HG03565 (cell line): Measurements from ENCODE around the gene PGA4.
"Not testable (repeated sequence)": the region's sequence is repeated elsewhere in the genome, so short reads cannot be mapped to it uniquely, and the experiment has no call there.

Source experiments
- ATAC-seq: cut with Tn5 transposase; IDR thresholded peaks from one replicate; pipeline ENCODE4 v1.9.1; 2021; ENCODE audit warnings: mild to moderate bottlenecking, moderate library complexity; ENCODE audit not compliant: unreplicated experiment

The PGA4 gene

DNA sequence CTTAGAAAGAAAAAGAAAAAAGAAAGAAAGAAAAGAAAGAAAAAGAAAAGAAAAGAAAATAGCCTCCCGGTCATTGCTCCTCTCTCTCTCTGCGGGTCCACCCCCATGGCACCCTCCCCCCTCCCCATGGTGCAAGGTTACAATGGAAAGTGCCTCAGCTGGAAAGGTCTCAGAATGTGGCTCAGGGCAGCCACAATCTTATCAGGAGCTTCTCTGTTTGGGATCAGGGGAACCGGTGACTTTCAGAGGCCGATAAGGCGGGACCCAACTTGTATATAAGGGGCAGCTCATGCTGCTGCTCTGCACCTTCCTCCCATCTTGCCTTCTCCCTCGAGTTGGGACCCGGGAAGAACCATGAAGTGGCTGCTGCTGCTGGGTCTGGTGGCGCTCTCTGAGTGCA is at the start of gene PGA4:
Gene PGA4, plus strand, starts transcription at position 301 of the 400 bp plus-strand sequence. Its CDS starts 54 bp downstream, at position 355.
- ATAC-seq: not testable (repeated sequence)

DNA sequence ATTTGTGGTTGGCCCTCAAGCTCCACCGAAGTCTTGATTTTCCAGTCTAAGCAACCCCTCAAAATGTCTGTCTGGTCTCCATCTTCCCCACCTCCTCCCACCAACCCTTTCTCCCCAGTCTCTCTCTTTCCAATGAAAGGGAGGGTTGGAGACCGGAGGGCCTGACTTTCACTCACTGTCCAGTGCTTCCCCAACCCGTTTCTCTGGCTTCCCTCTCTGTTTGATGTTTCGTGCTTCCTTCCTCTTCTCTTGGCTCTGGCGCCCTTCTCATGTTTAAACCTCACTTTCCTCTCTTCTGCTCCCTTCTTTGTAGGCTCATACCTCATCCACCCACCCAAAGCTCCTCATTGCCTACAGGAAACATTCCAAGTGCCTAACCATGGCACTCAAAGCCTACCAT is 49.8 kb upstream of the PGA4 start:
- ATAC-seq: no peak

DNA sequence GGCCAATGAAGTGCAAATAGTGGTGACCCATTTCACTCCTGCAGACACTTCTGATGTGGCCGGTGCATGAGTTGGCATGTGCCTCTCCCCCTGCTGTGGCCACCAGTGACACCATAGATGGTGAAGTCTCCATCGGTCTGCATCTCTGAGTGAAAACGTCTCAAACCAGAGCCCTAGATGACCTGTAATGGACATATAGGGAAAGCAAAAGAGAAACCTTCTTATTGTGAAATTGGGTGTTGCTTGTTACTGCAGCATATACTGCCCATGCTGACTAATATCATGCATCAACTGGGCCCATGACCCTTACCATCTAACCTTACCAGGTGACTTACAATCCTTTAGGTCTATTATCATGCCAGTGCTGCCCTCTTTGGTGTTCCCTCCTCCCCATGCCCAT is 49.3 kb upstream of the PGA4 start:
- no peak for ATAC-seq

DNA sequence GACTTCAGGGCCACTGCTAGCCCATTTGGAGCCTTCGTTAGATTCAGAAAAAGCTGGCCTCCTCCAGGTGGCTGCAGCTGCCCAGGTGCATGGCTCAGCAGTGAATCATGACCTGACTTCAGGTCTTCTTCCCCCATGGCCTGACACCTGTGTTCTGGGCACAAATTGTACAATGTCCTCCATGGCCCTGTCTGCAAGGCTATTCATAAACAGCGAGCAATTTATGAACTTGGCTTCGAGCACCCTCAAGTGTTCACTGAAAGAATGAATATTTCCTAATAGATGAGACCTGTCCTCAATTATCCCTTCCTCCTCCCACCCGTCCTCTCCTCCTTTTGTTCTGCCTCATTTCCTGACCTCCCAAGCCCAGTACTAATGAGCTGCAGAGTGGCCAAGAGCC is 48.7 kb upstream of the PGA4 start:
- ATAC-seq: no peak

DNA sequence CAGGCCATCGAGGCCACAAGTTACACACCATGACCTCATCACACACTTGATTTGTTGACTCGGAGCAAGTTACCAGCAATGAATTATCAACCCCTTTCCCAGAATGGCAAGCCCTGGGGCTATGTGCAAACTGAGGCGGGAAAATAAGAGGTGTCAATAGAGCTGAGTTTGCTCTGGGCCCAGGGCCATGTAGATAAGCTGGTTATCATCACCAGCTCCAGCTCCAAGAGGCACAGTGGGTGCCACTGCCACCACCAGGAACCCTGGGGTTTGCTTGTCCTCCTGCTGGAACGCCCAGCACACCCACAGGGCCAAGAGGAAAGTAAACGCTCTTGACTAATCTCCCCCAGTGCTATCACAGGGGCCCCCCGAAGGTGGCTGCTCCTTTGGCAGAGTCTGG is 47.9 kb upstream of the PGA4 start:
- ATAC-seq: no peak

DNA sequence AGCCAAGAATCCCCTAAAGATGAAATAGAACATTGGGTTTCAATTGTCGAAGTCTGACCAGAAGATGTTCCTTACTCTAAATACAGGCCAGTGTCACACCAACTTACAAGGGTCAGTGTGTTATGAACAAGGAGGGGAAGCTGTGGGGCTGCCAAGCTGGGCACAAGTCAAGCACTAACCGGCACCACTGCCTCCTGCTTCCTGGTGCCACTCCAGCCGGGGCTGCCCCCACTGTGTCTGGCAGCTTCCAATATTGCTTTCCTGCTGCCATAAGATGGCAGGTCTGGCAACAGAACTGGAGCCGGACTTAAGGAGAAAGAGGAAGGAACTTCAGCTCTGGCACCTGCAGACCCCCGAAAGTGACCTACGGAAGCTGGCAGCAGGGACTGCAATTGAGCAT is 47.2 kb upstream of the PGA4 start:
- ATAC-seq: no peak

DNA sequence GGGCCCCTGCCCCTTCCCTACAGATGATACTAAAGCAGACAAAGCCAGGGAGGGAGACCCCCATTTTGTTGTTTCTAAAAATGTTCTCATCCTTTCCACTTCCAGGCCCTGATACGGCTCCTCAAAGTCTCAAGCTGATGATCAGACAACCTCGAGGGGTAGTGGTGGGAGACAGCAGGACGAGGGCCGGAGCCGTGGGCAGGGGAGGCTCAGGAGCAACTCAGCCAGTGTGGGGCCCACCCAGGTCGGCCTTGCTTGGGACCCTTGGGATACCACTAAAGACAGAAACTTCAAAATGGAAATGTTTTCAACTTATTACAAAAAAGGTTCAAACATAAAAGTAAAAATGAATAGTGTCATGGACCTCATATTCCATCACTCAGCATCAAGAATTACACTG is 45.7 kb upstream of the PGA4 start:
- ATAC-seq: no peak

DNA sequence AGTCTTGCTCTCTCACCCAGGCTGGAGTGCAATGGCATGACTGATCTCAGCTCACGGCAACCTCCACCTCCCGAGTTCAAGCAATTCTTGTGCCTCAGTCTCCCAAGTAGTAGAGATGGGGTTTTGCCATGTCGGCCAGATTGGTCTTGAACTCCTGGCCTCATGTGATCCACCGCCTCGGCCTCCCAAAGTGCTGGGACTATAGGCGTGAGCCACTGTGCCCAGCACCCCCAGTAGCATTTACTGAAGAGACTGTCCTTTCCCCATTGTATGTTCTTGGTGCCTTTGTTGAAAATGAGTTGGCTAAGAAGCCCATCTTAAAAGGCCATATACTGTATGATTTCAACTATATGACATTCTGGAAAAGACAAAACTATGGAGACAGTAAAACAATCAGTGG is 41.9 kb upstream of the PGA4 start:
- ATAC-seq: not testable (repeated sequence)

DNA sequence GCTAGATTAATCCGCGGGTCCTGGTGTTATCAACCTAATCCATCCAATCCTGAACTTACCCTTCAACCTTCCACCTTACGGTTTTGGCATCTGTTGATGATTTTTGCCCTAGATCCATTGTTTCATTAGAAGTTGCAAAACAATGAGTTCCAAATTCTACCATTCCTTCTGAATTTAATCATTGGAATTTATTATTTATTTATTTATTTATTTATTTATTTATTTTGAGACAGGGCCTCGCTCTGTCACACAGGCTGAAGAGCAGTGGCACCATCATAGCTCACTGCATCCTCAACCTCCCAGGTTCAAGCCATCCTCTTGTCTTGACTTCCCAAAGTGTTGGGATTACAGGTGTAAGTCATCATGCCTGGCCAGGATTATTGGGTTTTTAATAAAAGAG is 40.7 kb upstream of the PGA4 start:
- ATAC-seq: no peak

DNA sequence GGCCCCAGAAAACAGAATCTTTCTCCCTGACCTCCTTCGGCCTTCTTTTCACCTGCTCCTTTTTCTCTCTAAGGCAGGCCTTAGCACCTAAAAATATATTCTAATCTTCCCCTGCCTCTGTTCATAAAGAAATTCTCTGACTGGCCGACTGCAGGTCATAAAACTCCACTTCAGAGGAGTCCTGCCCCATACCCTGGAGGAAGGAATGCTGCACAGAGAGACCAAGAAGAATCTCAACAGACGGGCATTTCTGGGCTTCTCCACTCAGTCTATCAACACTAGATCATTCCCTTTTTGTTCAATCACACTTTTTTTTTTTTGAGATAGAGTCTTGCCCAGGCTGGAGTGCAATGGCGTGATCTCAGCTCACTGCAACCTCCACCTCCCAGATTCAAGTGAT is 38.5 kb upstream of the PGA4 start:
- no peak for ATAC-seq

DNA sequence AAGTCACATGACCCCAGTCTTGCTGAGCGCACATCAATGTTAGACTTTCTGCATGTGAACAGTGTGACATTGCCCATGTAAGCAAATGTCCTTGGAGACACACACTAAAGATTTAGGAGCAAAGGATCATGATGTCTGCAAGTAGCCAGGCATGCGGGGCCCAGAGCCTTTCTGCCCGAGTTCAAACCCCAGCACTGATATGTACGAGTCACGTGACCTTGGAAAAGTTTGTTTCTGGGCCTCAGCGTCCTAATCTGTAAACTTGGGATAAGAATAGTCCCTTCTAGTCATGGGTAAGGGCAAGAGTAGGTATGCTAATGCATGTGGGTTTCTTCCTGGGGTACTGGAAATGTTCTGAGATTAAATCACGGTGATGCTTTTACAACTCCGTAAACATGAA is 35.6 kb upstream of the PGA4 start:
- no peak for ATAC-seq

DNA sequence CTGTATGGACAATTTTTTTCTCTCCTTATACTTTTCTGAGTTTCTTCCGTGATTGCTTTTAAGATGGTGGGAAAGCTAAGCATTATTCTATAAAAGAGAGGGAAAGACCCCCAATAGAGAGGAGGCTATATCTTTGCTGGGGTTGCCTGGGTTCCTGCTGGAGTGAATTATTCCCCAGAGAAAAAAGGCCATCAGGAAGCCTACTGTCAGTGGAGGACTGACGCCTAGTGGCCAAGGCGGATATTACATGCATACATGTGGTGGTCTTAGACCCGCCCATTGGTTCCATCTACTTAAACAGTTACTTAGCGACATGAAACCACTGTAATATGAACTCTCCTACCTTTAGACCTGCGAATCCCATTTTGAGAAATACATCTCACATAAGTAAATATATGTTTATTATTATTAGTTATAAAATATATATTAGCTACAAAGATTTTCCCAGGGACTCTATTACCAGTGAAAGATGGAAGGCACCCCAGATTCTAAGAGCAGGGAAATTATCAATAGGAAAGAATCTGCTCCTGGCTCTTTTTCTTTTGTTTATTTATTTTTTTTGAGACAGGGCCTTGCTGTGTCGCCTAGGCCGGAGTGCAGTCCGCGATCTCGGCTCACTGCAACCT is 34.5 kb upstream of the PGA4 start:
- ATAC-seq: no peak

DNA sequence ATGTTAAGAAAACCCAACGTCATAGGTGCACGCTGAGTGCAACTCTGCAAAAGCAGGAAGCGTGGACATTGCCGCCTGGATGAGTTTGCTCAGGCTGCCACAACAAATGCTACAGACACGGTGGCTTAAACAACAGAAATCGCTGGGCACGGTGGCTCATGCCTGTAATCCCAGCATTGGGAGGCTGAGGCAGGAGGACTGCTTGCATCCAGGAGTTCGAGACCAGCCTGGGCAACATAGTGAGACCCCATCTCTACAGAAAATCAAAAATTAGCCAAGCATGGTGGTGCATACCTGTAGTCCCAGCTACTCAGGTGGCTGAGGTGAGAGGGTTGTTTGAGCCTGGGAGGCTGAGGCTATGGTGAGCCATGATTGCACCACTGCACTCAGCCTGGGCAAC is 32.2 kb upstream of the PGA4 start:
- ATAC-seq: no peak

DNA sequence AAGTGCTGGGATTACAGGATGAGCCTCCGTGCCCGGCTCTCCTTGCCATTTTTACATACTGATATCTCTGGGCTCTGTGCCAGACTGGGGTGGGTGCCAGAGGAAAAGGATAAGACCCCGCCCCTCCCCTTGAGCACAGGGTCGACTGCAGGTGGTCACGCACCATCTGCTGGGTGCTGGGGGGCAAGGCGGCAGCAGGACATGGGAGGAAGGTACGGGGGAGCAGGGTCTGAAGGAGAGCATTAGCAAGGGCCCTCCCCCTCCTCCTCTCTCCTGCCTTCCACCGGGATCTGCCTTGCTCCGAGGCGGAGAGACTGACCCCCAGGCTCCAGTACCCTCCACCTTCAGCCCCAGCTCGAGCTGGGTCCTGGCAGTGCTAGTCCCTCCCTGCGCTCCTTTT is 28.6 kb upstream of the PGA4 start:
- ATAC-seq: no peak

DNA sequence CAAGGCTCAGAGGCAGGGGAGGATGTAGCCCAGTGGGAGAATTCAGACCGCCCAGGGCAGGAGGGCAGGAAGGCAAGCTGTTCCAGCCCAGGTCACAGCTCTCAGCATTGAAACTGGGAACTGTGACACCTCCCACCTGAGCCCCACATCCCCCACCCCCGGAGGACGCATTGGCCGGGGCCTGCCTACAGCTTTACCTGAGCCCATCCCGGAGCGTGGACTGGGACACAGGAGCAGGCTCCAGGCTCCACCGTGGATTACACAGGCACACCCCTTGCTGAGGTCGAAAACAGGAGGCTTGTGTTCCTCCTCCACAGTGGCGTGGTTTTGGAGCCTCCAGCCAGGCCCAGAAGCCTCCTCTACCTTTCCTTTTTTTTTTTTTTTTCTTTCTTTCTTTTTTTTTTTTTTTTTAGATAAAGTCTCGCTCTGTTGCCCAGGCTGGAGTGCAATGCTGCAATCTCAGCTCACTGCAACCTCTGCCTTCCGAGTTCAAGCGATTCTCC is 27.9 kb upstream of the PGA4 start:
- no peak for ATAC-seq

DNA sequence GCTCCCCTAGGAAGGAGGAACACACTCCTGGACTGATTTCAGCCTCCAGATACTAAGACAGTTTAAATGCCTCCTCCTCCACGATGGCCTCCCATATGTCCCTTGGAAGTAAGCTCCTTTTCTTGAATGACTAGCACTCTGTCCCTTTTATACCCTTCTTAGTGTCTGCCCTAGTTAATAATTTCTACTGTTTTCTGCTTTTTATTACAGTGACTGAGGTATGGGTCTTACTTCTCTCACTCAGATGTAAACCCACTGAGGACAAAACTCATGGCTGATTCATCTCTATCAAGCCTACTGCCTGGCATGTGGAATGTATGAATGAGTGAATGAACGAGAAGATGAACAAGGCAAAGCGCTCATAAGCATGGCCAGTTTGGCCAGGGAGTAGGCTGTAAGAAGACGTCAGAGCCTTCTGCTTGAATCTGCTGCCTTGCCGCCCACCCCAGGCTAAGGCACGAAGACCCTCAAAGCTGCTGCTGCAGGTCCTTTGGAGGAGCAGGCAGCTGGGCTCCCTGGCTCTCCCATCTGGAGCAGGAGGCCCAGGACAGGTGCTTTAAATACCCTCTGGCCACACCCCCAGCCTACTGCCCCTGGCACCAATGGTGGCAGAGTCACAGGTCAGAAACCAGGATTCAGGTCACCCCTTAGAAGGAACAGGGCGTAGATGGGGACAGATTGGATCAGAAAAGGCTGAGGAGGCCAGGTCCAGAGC is 27.0 kb upstream of the PGA4 start:
- ATAC-seq: no peak

DNA sequence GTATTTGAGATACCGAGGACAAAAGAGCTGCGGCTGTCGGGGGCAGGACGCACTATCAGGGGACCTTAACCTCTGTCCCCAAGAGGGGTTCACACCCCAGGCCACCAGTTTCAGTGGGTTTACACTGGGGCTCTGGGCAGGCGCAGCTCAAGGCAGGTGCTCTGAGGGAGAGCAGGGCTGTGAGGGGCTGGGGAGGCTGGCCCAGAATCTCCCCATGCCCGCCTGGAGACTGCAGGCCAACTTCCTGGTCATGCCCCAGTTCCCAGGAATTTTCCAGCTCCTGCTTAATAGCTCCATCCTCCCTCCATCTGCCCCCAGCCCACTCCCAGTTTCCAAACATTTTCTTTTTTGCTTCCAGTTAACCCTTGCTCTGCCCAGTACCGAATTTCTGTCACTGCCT is 26.4 kb upstream of the PGA4 start:
- ATAC-seq: no peak

DNA sequence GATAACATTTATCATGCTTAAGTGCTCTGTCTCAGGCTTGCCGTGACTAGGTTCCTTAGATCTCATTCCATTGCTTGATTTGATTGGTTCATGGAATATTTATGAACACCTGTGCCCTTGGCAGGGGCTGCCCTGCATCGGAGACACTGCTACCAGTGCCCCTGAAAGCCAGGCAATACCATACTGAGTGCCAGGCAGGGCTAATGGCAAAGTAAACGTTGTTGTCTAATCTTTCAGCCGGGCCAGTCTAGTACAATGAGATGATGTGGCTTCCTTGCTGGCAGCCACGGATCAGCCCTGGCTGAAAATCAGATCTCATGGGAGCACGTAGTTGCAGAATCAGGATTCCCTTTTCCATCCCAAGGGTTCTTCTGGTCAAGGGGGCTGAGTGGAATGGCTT is 23.8 kb upstream of the PGA4 start:
- ATAC-seq: no peak

DNA sequence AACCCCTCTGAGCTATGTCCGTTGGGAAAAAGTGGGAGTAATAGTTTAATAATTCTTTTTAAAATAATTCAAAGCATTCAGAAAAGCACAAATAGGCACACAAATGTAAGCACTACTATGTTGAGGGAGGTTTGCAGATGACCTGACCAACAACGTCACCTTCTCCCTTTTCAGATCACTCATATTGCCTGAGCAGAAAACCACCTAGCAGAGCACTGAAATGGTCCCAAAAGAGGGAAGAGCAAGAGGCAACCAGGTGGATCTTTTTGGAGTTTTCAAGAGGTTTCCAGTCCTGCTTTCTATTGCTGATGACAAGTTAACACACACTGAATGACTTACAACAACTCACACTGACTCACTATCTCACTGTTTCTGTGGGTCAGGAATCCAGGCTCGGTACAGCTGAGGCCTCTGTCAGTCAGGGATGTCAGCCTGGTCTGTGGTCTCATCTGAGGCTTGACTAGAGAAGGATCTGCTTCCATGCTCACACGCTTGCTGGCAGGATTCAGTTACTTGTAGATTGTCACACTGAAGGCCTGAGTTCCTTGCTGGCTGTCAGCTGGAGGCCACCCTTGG is 23.1 kb upstream of the PGA4 start:
- ATAC-seq: no peak

DNA sequence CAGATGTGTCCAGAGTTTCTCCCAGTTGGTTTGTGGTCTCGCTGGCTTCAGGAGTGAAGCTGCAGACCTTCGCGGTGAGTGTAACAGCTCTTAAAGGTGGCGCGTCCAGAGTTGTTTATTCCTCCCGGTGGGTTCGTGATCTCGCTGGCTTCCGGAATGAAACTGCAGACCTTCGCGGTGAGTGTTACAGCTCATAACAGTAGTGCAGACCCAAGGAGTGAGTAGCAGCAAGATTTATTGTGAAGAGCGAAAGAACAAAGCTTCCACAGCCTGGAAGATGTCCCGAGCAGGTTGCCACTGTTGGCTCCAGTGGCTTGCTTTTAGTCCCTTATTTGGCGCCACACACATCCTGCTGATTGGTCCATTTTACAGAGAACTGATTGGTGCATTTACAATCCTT is 20.7 kb upstream of the PGA4 start:
- ATAC-seq: no peak

DNA sequence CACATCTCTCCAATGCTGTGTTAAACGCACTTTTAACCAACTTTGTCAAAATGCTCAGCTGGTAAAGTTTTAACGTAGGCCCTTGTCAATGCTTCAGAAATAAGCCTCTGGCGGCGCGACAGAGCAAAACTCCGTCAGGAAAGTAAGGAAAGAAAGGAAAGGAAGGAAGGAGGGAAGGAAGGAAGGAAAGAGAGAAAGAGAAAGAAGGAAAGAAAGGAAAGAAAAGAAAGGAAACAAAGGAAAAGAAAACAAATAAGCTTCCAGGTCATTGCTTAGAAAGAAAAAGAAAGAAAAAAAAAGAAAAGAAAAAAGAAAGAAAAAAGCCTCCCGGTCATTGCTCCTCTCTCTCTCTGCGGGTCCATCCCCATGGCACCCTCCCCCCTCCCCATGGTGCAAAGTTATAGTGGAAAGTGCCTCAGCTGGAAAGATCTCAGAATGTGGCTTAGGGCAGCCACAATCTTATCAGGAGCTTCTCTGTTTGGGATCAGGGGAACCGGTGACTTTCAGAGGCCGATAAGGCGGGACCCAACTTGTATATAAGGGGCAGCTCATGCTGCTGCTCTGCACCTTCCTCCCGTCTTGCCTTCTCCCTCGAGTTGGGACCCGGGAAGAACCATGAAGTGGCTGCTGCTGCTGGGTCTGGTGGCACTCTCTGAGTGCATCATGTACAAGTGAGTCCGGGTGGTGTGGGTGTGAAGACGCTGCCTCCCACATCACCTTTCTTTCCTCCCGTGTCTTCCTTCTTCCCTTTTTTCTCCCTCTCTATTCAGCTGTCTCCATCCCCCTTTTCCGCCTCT is 19.0 kb upstream of the PGA4 start, which contains the start of gene PGA3:
Gene PGA3, plus strand, starts transcription at position 566 of the 797 bp plus-strand sequence. Its CDS starts 50 bp downstream, at position 616.
- ATAC-seq: not testable (repeated sequence)
